ENCODE results near the gene SFRP2.

- TF ChIP-seq TAF1 (IDR thresholded peaks at IDR 0.05; ENCODE audit: borderline replicate concordance, low read depth, low read length) (no peak), FOXM1 (IDR thresholded peaks at IDR 0.05; ENCODE audit: low read depth, low read length) (no peak), MXI1 (IDR thresholded peaks at IDR 0.05; ENCODE audit: low read depth, low read length) (no peak), SIX5 (IDR thresholded peaks at IDR 0.05; ENCODE audit: low read depth, low read length, severe bottlenecking) (no peak), EP300 (IDR thresholded peaks at IDR 0.05; ENCODE audit: borderline replicate concordance in 1 of 2, control insufficient read depth in 1 of 2, low read depth in 2 of 2, low read length in 2 of 2) (no peak)
Observed at GRCh38 chr4:153798420-153798819, 9.5 kb upstream of the SFRP2 start.
